HG02981 (cell line): ENCODE measurements around the gene KLHL22.
A peak's percentile ranks its signal among the peaks of the same experiment; 100 is the strongest.
"Not testable (repeated sequence)": the region's sequence is repeated elsewhere in the genome, so short reads cannot be mapped to it uniquely, and the experiment has no call there.

ENCODE experiments used
- ATAC-seq: cut with Tn5 transposase; IDR thresholded peaks from one replicate; pipeline ENCODE4 v1.9.1; 2021; ENCODE audit warnings: mild to moderate bottlenecking, moderate library complexity; ENCODE audit not compliant: unreplicated experiment

KLHL22 gene

GRCh38 chr22:20525048-20525447 is 29.5 kb upstream of the KLHL22 start:
- no peak for ATAC-seq

GRCh38 chr22:20524004-20524481 is 28.4 kb upstream of the KLHL22 start:
- no peak for ATAC-seq

GRCh38 chr22:20523086-20523983 is 27.7 kb upstream of the KLHL22 start:
- no peak for ATAC-seq

GRCh38 chr22:20522134-20523004 is 26.8 kb upstream of the KLHL22 start:
- ATAC-seq, result no peak

GRCh38 chr22:20520093-20520511 is 24.5 kb upstream of the KLHL22 start:
- ATAC-seq, result no peak

GRCh38 chr22:20519558-20519957 is 24.0 kb upstream of the KLHL22 start:
- no peak for ATAC-seq

- no peak for ATAC-seq
Measured at GRCh38 chr22:20517841-20518592, 22.4 kb upstream of the KLHL22 start.

- no peak for ATAC-seq
Measured at GRCh38 chr22:20517422-20517821, 21.8 kb upstream of the KLHL22 start.

- ATAC-seq, result no peak
Measured at GRCh38 chr22:20516399-20516798, 20.8 kb upstream of the KLHL22 start.

- no peak for ATAC-seq
Measured at GRCh38 chr22:20514658-20515406, 19.2 kb upstream of the KLHL22 start.

GRCh38 chr22:20511578-20512229 is 16.1 kb upstream of the KLHL22 start:
- no peak for ATAC-seq

GRCh38 chr22:20510811-20511577 is 15.4 kb upstream of the KLHL22 start:
- ATAC-seq, result no peak

GRCh38 chr22:20509344-20510047 is 13.9 kb upstream of the KLHL22 start:
- ATAC-seq, result no peak

- ATAC-seq, result no peak
Measured at GRCh38 chr22:20508815-20509271, 13.2 kb upstream of the KLHL22 start.

- not testable (repeated sequence) for ATAC-seq
Measured at GRCh38 chr22:20508067-20508755, 12.6 kb upstream of the KLHL22 start.

- peak; percentile 69 for ATAC-seq
Measured at GRCh38 chr22:20507253-20508066, 11.9 kb upstream of the KLHL22 start, which contains the start of gene MED15. Gene MED15 (plus strand): TSS chr22:20507610. CDS start chr22:20507679, 69 bp downstream.
